HFF-Myc (cell line): ENCODE data around the gene AP1B1.
"Not testable (repeated sequence)": the region's sequence is repeated elsewhere in the genome, so short reads cannot be mapped to it uniquely, and the experiment has no call there.

ENCODE experiments used
- DNase-seq: peaks from one replicate; pipeline ENCODE4 v3.0.0-alpha.2; 2011; ENCODE audit warnings: low read depth; ENCODE audit errors: extremely low read depth
- H3K4me3 ChIP-seq: replicated peaks from 2 replicates; pipeline ENCODE4 v1.5.1; 2011; ENCODE audit warnings: low read depth, mild to moderate bottlenecking, control low read depth, low read length
- CTCF ChIP-seq: IDR thresholded peaks from 2 replicates; pipeline ENCODE4 v1.5.1; 2012; ENCODE audit warnings: mild to moderate bottlenecking, low read depth, low read length, control low read depth; ENCODE audit errors: missing control alignments

AP1B1 gene

GRCh38 chr22:29379258-29379657 is 9.1 kb downstream of the AP1B1 start:
- H3K4me3 ChIP-seq: no peak overlapping the region
- DNase-seq: no peak
- no peak for TF ChIP-seq CTCF

- no peak for DNase-seq
- TF ChIP-seq CTCF: no peak
- H3K4me3 ChIP-seq: no peak overlapping the region
Observed at GRCh38 chr22:29377979-29378378, 10.4 kb downstream of the AP1B1 start.

GRCh38 chr22:29376705-29377104 is 11.7 kb downstream of the AP1B1 start:
- not testable (repeated sequence) for H3K4me3 ChIP-seq, DNase-seq

GRCh38 chr22:29375398-29376076 is 12.8 kb downstream of the AP1B1 start:
- no peak for TF ChIP-seq CTCF
- DNase-seq: no peak
- no peak overlapping the region for H3K4me3 ChIP-seq

GRCh38 chr22:29374806-29375205 is 13.6 kb downstream of the AP1B1 start:
- H3K4me3 ChIP-seq, DNase-seq: not testable (repeated sequence)

GRCh38 chr22:29374401-29374800 is 14.0 kb downstream of the AP1B1 start:
- H3K4me3 ChIP-seq: no peak overlapping the region
- no peak for TF ChIP-seq CTCF
- no peak for DNase-seq

GRCh38 chr22:29370537-29370936 is 17.8 kb downstream of the AP1B1 start:
- no peak for TF ChIP-seq CTCF
- no peak for DNase-seq
- H3K4me3 ChIP-seq: no peak overlapping the region

- H3K4me3 ChIP-seq: no peak overlapping the region
- DNase-seq: no peak
Observed at GRCh38 chr22:29369460-29369859, 18.9 kb downstream of the AP1B1 start.

More at GRCh38 chr22:29369460-29369859, 18.9 kb downstream of the AP1B1 start:
- TF ChIP-seq CTCF: no peak
